Urinary bladder (tissue), 4 donors: ENCODE data around the gene SCRN1. TPM values are rescaled to one million over a fixed set of nuclear protein-coding genes. Genes with fewer than 3 reads are reported as not detected.

Experiments
- DNase-seq: peaks from one replicate; pipeline ENCODE4 v3.0.0-alpha.2; 2015; ENCODE audit errors: extremely low spot score
- H3K27ac ChIP-seq: one replicate; pipeline ENCODE4 v1.5.1; 2013; ENCODE audit warnings: low read depth, mild to moderate bottlenecking, moderate library complexity
- H3K36me3 ChIP-seq: one replicate; pipeline ENCODE4 v1.6.1; 2013; ENCODE audit warnings: mild to moderate bottlenecking, moderate library complexity; ENCODE audit not compliant: insufficient read depth
- H3K4me1 ChIP-seq: one replicate; pipeline ENCODE4 v1.6.1; 2013; ENCODE audit warnings: mild to moderate bottlenecking, moderate library complexity; ENCODE audit not compliant: insufficient read depth
- H3K4me3 ChIP-seq: one replicate; pipeline ENCODE4 v1.5.1; 2013; ENCODE audit warnings: low read depth, low read length
- WGBS: extraction: QIAGEN DNeasy Blood & Tissue Kit; methylation state at CpG from one replicate; pipeline ENCODE4 v1.1.7; 2013; 5-methylcytosine and 5-hydroxymethylcytosine counted together
- polyA plus RNA-seq: library from polyadenylated mRNA; stranded (reverse); fragments of 200-250 nt; gene quantifications from one replicate; pipeline ENCODE4 v1.2.3, GENCODE V29; 2013
- total RNA-seq: library from RNA; depleted of rRNA; stranded (reverse); fragments of >200 nt; gene quantifications from one replicate; pipeline ENCODE4 v1.2.3, GENCODE V29; 2014
- donor health status: healthy with polysubstance abuse.
- donor health status: healthy.

Gene SCRN1
- total and polyA plus RNA-seq, 2 donors, result 39.6 to 44.5 TPM

DNA sequence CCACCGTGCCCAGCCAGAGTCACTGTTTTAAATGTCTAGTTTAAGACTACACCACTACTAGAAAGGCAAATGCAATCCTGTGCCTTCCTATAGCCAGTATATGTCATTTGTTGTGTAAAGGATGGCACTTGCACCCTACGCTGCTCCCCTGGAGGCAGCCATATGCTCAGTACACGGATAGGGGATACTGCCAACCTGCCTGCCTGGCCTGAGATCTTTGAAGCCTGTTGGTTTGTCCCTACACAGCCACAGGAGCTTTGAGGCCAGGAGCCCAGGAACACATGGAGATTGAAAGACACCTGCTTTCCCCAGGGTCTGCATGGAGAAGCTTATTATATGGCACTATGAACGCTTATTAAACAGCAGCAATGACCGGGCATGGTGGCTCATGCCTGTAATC is 2.3 kb upstream of the SCRN1 start:
- H3K4me3 ChIP-seq, result no peak overlapping the region
- no peak for DNase-seq
- H3K4me1 ChIP-seq, result no peaks in the 10 kb centered on the region
- H3K27ac ChIP-seq, result no peak overlapping the region
- no peaks in the 10 kb centered on the region for H3K36me3 ChIP-seq
- 96% methylated on average over 5 of the region's 5 CpGs for WGBS

DNA sequence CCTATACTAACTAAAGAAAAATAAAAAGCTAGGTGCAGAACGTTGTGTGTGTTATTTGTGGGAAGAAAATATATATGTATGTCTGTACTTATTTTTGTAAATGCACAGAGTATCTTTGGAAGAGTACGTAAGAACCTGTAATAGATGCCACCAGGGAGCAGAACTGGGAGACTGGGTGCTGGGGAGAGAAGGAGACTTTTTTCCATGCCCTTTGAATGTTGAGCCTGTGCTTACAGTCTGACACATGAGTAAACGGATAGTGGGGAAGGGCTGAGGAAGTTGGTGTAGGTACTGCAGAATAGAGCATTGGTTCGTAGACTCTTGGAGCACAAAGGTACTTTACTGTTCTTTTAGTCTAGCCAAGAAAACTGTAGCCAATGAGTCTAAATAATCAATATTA is 1.3 kb upstream of the SCRN1 start:
- H3K36me3 ChIP-seq, result no peaks in the 10 kb centered on the region
- H3K4me3 ChIP-seq, result no peak overlapping the region
- no peaks in the 10 kb centered on the region for H3K4me1 ChIP-seq
- WGBS, result 84% methylated on average over 4 of the region's 4 CpGs
- no peak overlapping the region for H3K27ac ChIP-seq
- no peak for DNase-seq

DNA sequence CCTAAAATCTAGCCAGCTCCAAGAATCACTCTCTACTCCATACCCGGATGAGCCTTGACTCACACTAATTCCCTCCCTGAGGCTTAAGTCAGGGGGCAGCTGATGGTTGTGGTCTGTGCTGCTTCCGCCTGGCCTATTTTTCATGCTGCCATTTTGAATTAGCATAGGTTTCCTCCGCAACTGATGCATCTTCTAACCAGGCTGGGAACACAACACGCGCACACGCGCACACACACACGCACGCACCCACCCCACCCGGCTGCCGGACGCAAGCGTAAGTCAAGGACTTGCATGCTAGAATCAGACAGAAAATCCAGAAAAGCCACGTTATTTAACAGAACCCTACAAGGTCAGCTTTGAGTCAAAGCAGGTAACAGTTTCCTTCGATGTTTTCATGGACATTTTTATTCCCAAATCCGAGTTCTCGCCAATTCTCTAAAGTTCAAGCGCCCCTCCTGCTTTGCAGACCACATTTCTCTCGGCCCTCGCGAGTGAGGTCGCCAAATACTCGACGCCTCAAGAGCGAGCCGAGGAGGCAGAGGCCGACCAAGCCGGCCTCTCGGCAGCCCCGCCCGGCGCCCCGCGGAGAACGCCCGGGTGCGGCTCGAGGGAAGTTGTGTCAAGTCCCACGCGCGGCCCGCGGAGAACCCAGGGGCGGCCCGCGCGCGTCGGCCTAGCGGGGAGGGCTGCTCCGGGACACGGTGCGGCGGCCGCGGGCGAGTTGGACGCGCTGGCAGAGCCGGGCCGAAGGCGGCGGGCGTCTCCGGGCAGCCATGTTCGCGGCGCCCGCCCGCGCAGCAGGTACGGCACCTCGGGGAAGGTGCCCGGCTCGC is 961 bp downstream of the SCRN1 start:
- no peak for DNase-seq

DNA sequence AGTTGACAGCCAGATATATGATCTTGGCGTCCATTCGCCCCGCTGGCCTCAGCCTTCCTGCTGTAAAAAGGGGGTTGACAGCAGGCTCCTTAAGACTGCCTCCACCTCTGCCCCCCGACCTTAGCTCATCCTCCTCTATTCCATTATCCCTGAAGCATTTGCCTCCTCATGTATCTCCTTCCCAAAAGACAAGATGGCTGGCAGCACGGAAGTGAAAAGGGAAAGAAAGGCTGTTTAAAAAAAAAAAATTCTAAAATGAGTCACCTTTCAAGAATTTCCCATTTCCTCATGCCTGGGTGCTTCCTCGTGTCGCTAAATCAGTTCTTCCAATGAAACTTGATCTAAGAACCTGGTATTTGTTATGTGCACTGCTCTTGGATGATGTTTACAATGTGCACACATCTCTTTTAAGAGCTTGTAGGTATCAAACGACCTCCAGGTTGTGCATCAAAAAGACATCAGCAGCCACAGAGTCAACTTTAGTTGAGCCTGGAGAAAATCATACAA is 1.7 kb downstream of the SCRN1 start:
- Histone ChIP-seq H3K27ac (peak overlapping the region; percentile 80), H3K36me3 (no peaks in the 10 kb centered on the region), H3K4me3 (peak overlapping the region; percentile 88), H3K4me1 (no peaks in the 10 kb centered on the region)
- 47% methylated on average over 8 of the region's 8 CpGs for WGBS
- no peak for DNase-seq

More for the DNA sequence above, 961 bp downstream of the SCRN1 start:
- WGBS, result 7% methylated on average over 75 of the region's 75 CpGs
- Histone ChIP-seq H3K4me3 (peak overlapping the region; percentile 88), H3K4me1 (no peaks in the 10 kb centered on the region), H3K36me3 (no peaks in the 10 kb centered on the region), H3K27ac (peak overlapping the region; percentile 93)

DNA sequence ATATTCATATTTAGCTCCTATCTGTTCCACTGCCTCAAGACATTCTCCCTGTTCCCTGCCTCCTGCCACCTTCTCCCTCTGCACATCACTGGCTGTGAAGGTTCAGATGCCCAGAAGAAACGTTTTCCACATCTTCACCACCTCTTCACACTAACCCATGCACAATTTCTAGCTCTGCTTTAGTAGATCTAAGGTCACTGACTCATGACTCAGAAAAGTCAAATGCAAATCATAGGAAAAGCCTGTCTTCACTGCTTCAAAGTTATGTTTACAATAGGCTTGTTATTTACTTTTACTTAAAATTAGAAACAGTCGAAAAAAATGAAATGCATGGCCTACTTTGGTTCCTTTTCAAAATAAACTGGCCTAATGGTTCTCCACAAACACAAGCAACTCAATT is 2.5 kb downstream of the SCRN1 start:
- Histone ChIP-seq H3K4me1 (no peaks in the 10 kb centered on the region), H3K27ac (peak overlapping the region; percentile 41), H3K4me3 (no peak overlapping the region), H3K36me3 (no peaks in the 10 kb centered on the region)
- DNase-seq, result no peak
- WGBS, result 46% methylated on average over 2 of the region's 2 CpGs

DNA sequence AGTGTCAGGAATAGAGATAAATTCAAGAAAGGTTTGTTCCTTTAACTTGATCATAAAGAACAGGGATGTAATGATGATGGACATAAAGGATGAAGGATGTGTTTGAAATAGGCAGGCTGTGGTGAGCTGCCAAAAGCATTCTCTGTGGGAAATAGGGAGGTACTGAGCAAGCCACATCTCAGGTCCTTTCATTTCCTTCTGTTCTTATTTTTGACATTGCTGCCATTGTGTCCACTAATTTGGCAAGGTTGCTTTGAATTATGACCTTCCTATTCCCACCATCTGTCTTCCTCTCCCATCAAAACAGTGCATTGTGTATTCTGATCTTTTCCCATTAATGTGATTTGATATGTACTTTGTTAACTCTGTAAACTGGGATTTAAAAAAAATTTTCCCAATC is 9.4 kb downstream of the SCRN1 start:
- Histone ChIP-seq H3K4me1 (no peaks in the 10 kb centered on the region), H3K27ac (no peak overlapping the region), H3K36me3 (no peaks in the 10 kb centered on the region), H3K4me3 (no peak overlapping the region)
- no peak for DNase-seq

DNA sequence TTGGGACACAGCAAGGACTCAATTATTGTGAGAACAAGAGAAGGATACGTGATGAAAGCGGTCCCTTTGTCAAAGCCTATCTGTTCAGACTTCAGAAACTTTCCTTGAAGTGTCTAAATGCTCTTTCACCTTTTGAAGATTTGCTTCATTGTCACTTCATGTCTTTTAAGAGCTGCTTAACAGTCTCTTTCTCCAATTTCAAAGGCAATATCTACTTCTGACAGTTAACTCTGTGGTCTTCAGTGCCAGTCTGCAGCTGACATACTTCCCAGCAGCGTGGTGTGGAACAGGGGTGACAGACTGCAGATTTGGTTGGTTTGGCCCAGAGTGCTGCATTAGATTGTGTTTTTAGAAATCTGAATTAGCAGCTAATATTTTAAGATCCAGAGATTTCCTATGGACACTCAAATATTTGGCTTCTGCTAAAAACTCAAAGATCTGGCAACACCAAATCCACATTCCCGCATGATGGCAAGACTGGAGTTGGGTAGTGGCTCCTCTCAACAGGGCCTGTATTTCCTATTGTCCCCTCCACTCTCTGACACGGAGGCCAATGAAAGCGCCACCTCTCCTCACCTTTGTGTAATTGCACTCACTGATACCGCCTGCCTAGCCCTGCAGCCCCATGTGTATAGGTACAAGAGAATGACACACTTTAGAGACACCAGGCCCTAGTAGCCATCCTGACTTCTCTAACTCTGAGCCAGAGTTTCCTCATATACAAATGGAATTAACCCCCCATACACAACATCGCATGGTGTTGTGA is 11.5 kb downstream of the SCRN1 start:
- Histone ChIP-seq H3K36me3 (no peaks in the 10 kb centered on the region), H3K4me3 (no peak overlapping the region), H3K4me1 (no peaks in the 10 kb centered on the region), H3K27ac (no peak overlapping the region)
- DNase-seq, result no peak
- WGBS, result 92% methylated on average over 8 of the region's 8 CpGs

DNA sequence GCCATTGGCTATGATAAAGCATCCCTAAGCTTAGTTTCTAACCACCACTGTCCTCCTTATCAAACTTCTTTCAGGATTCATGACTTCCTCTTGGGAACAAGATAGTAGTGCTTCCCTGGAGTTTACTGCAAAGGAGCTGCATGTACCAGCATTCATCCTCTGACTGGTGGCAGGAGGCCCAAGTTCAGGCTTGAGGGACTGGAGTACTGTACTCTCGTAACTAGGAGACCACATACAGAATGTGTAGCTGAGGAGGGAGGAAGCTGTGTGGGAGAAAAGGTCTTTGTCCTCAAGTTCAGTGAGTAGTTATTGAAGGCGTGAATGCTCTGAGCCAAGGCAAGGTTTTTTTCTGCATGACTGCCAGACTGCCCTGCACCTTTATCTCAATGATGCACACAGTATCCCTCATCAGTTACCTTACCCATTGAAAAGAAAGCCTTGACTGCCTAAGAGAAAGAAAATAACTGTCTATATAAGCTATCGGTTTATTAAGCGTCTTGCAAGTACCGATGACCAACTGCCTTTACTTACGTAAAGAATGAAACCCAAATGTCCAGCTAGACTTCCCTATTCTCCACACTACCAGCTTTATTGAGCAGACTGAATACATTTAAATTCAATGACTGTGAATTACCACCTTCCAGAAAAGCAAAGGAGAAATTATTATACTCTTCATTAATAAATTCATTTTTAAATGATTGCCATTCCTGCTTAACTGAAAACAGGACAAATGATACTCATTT is 12.8 kb downstream of the SCRN1 start:
- no peaks in the 10 kb centered on the region for H3K4me1 ChIP-seq
- H3K4me3 ChIP-seq, result no peak overlapping the region
- DNase-seq, result no peak
- no peak overlapping the region for H3K27ac ChIP-seq
- 72% methylated on average over 6 of the region's 6 CpGs for WGBS
- H3K36me3 ChIP-seq, result no peaks in the 10 kb centered on the region

DNA sequence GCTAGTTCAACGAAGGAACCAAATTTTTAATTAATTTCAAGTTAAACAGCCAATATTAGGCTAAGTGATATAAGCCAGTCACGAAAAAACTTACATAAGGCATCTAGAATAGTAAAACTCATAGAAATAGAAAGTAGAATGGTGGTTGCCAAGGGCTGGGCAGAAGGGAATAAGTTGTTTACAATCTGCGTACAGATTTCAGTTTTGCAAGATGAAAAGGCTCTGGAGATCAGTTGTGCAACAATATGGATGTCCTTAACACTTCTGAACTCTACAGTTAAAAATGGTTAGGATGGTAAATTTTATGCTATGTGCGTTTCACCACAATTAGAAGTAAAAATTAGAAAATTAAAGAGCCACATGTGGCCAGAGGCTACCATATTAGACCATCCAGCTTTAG is 13.3 kb downstream of the SCRN1 start:
- Histone ChIP-seq H3K4me1 (no peaks in the 10 kb centered on the region), H3K27ac (no peak overlapping the region), H3K4me3 (no peak overlapping the region), H3K36me3 (no peaks in the 10 kb centered on the region)
- DNase-seq, result no peak
- WGBS, result 54% methylated on average over 4 of the region's 4 CpGs

DNA sequence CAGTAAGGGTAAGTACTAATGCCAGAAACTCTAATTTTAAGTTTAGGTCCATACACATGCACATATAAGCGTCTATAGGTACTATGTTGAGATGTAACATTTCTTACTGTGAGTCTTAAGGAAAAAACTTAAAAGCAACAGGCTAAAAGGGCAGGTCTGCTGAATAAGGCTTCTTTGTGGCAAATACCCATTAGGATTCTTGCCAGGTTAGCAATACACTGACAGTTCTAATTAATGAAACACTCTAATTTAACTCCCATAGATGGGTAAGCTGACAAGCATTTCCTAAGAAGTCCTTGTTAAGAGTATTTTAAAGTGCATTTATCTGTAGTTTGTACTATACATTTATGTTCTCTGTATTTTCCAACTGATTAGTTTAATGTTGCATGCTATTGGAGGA is 14.0 kb downstream of the SCRN1 start:
- H3K27ac ChIP-seq, result no peak overlapping the region
- no peaks in the 10 kb centered on the region for H3K4me1 ChIP-seq
- WGBS, result 87% methylated on average over 1 of the region's 1 CpG

DNA sequence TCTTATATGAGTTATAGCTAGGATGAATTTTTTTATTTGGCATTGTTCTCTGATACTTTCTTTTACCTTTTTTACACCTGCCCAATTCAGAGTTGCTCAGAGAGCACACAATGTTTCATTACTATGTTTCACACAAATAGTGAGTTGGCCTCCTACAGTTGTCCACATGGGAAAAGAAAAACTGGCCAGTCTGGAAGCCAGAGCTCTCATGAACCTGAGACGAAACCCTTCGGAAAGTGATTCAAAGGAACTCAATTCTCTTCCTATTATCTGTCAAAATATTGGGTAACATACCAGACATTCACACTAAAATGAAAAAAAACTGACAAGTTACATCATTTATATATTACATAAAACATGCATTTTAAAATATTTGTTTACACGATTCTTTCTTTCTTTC is 15.3 kb downstream of the SCRN1 start:
- Histone ChIP-seq H3K36me3 (no peaks in the 10 kb centered on the region), H3K27ac (no peak overlapping the region), H3K4me1 (no peaks in the 10 kb centered on the region), H3K4me3 (no peak overlapping the region)
- DNase-seq, result no peak
- WGBS, result 94% methylated on average over 3 of the region's 3 CpGs

More for the DNA sequence above, 14.0 kb downstream of the SCRN1 start:
- Histone ChIP-seq H3K36me3 (no peaks in the 10 kb centered on the region), H3K4me3 (no peak overlapping the region)
- no peak for DNase-seq

DNA sequence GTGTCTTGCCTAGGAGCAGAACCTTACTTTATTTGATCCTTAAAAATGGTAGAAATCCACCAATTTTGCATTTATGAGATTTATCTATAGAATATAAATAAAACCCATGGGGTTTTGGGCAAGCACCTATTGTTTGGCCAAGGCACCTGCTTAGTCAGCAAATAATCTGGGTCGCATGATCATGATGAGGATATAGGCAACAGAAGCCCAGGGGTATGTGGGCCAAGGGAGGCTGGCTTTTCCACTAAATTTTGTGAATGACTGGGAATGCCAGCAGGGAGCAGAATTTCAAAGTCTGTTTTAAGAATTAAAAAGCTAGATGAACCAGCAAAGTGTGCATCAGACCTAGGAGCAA is 17.3 kb downstream of the SCRN1 start:
- no peak for DNase-seq
- no peak overlapping the region for H3K27ac ChIP-seq
- no peaks in the 10 kb centered on the region for H3K36me3 ChIP-seq
- no peak overlapping the region for H3K4me3 ChIP-seq
- WGBS, result 93% methylated on average over 1 of the region's 1 CpG
- no peaks in the 10 kb centered on the region for H3K4me1 ChIP-seq

DNA sequence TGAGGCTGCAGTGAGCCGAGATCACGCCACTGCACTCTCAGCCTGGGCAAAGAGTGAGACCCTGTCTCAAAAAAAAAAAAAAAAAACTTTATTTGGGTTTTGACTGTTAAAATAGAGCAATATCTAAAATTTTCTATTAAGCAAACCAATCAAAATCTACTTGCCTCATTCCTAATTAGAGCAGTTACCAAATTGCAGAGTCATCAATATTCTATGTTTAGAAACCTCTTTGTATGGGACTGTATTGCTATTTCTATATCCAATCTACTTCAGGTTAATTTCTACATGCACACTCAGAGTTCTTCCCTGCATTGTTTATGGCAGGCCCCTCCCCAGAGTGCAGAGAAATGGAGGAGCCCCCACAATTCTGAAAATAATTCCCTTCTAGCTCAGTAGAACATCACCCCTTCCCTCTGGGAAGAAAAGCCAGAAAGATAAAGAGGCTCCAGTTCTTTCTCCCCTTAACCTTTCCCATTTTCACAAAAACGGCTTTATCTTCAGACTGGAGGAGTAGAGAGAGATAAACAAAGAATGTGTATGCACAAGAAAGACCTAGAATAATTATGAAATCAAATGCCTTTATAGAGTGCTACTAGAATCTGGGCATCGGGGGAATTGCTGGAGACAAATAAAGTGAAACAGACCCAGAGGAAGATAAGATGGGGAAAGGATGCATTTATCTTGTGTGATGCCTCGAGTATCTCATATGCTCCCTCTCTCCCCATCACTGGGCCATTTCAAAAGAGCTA is 17.9 kb downstream of the SCRN1 start:
- H3K27ac ChIP-seq, result no peak overlapping the region
- H3K4me3 ChIP-seq, result no peak overlapping the region
- no peaks in the 10 kb centered on the region for H3K4me1 ChIP-seq
- 68% methylated on average over 5 of the region's 5 CpGs for WGBS
- no peaks in the 10 kb centered on the region for H3K36me3 ChIP-seq
- DNase-seq, result no peak
